Amygdala (tissue), 56 donors: ENCODE data around the gene SLC46A2.
A peak's percentile ranks its signal among the peaks of the same experiment; 100 is the strongest.

Experiments
- DNase-seq, 56 donors: peaks; one replicate each; lab custom pipeline; 2025; lab: John Stamatoyannopoulos, UW

Gene SLC46A2

DNA sequence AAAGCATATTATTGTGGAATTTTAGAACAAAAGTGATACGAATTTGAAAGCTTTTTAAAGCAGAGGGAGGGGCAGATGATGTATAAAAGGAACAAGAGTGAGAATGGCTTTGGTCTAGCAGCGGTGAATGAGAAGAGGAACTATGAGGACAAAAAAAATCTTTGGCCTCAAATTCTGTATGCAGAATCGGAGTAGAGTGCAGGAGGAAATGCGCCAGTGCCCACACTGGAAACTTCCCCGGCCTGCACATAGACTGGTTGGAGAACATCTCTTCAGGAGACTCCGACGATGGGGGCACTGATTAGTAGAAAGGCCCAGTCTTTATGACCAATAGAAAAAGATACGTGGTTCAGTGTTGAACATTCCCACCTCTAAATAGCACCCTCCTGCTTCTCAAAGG, 51.3 kb downstream of the SLC46A2 start:
- DNase-seq, result peak in 4 of 56 donors; percentile 7 to 21 (median 13)

DNA sequence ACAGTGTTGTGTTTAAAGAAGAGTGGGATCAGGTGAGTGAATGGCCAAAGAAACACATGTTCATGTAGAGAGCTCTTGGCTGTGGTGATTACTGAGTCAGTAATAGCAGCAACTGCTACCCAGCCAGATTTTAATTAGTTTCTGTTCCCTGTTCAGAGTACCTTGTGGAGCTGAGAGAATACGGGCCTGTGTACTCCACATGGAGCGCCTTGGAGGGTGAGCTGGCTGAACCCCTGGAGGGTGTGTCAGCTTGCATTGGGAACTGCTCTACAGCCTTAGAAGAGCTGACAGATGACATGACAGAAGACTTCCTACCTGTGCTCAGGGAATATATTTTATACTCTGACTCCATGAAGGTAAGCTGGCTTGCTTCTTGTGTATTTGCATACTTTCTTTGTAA, 52.3 kb downstream of the SLC46A2 start:
- no peak for DNase-seq

DNA sequence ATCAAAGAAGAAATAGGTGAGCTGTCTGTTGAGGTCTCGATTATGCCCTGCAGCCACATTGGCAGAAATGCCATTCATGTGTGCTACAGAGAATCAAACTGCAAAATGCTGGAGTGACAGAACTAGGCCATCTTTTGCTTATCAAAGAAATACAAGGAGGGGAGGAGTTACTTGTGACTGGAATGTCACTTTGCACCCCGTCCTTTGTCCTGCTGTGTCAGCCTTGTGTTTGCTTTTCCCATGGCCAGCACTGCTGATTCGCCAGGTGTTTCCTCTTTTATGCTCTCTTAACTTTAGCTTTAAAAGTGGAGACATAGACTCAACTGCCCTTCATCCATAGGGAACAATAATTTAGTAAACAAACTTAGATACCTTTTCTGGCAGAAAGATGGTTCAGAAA, 54.3 kb downstream of the SLC46A2 start:
- no peak for DNase-seq

DNA sequence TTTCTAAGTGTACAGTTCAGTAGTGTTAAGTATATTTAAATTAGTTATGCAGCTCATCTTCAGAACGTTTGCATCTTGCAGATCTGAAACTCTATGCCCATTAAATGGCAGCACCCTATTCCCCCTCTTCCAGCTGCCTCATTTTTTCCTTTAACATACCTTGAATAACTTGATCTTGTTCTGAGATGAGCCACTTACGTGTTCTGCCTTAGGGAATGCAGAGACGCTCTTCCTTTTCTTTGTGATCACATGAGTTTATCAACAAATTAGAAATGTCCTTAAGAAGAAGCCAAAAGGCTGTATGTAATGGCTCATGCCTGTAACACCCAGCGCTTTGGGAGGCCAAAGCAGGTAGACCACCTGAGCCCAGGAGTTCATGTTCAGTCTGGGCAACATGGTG, 57.6 kb downstream of the SLC46A2 start:
- no peak for DNase-seq

DNA sequence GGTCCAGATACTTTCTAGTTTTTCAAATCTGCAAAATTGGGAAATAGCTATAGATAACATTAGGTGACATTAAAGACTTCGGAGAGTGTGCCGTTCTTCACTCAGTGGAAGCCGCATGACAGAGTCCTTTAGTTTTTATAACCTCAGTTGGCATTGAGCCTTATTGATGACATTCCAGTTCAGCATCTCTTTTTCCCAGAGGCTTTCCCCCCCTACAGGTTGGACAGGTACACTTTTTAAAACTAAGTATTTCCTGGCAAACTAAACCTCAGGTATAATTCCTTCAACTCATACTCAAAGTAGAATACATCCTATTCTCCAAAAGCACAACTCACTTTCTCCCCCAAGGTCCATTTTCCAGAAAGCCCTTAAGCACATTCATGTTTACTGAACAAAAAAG, 58.7 kb downstream of the SLC46A2 start:
- no peak for DNase-seq

DNA sequence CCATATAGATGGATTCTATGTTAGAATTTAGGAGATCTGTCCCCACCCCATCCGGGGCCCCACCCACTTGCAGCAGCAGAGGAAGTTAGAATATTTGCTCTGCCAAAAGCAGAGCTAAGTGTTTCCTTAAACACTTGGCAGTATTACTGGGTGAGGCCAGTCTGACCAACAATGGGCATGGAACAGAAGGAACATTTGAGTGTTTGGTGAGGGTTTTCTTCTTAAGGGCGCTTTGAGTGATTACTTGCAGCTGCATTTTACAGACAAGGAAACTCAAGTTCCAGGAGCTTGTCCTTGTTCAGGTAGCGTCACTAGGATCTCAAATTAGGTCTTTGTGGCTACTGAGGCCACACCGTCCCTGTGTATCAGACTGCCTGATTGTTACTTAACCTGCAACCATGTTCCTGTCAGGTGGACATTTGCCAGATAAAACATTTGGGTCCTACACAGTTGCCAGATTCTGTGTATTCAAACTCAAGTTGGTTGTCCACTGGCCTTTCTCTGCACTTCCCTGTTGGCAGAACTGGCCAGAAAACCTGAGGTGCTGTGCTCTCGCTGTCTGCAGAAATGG, 59.3 kb downstream of the SLC46A2 start:
- peak in 2 of 56 donors; percentile 20 to 26 for DNase-seq
